H1 (cell line): ENCODE measurements around the gene PAK6. TPM values are rescaled to one million over a fixed set of nuclear protein-coding genes. Genes with fewer than 3 reads are reported as not detected.

ENCODE experiments used
- CTCF ChIA-PET: fragments of 300-600 bp; sonication (Branson Sonifier 250); formaldehyde crosslinking; loops from one replicate; lab custom pipeline; 2021; ENCODE audit not compliant: partially characterized antibody; lab: Charles Lee
- POLR2A ChIA-PET: fragments of 300-600 bp; sonication (Branson Sonifier 250); formaldehyde crosslinking; loops from one replicate; lab custom pipeline; 2021; ENCODE audit warnings: inconsistent platforms; ENCODE audit not compliant: partially characterized antibody; lab: Charles Lee
- DNase-seq, 2 experiments: peaks; one replicate each; pipeline versions ENCODE4 v3.0.0 to v3.0.0-alpha.2; 2010 to 2022; ENCODE audit warnings: low spot score in 2 of 2, low read depth in 1 of 2, mixed read lengths in 1 of 2
- FAIRE-seq: peaks from 2 replicates; lab custom pipeline; 2011; peaks lifted over from hg19 to GRCh38; lab: Jason Lieb, UNC
- H2AFZ ChIP-seq: 2 replicates; pipeline ENCODE4 v1.8.1; 2012; ENCODE audit warnings: low read length, inconsistent platforms
- H2AK5ac ChIP-seq: 2 replicates; pipeline ENCODE4 v1.6.1; 2013; ENCODE audit warnings: low read depth, low read length
- H2BK120ac ChIP-seq: replicated peaks from 2 replicates; pipeline ENCODE3; 2013; ENCODE audit warnings: low read depth, low read length, inconsistent platforms
- H2BK12ac ChIP-seq: 2 replicates; pipeline ENCODE4 v1.6.1; 2013; ENCODE audit warnings: low read depth, low read length
- H2BK15ac ChIP-seq: 2 replicates; pipeline ENCODE4 v1.6.1; 2013; ENCODE audit warnings: low read length
- H2BK20ac ChIP-seq: 2 replicates; pipeline ENCODE4 v1.6.1; 2013; ENCODE audit warnings: low read length
- H2BK5ac ChIP-seq: 2 replicates; pipeline ENCODE4 v1.6.1; 2013; ENCODE audit warnings: low read depth, low read length
- H3K14ac ChIP-seq: 2 replicates; pipeline ENCODE4 v1.6.1; 2013; ENCODE audit warnings: inconsistent platforms; ENCODE audit not compliant: insufficient read length
- H3K18ac ChIP-seq: 2 replicates; pipeline ENCODE4 v1.6.1; 2013; ENCODE audit warnings: low read length; ENCODE audit errors: extremely low read depth
- H3K23ac ChIP-seq: 2 replicates; pipeline ENCODE4 v1.6.1; 2013; ENCODE audit warnings: inconsistent platforms; ENCODE audit not compliant: insufficient read length
- H3K23me2 ChIP-seq: 2 replicates; pipeline ENCODE4 v1.6.1; 2013; ENCODE audit warnings: low read depth, low read length
- H3K27ac ChIP-seq: 2 replicates; pipeline ENCODE4 v1.6.1; 2011; ENCODE audit warnings: low read depth, low read length, inconsistent platforms
- H3K27me3 ChIP-seq, 4 experiments: replicated peaks in 1 of 4; 1 replicate in 1 of 4; 2 replicates in 3 of 4; pipeline versions ENCODE4 v1.6.1 to v1.8.1; 2011 to 2013; ENCODE audit warnings: low read length in 3 of 4, mild to moderate bottlenecking in 3 of 4, inconsistent platforms in 2 of 4, mixed read lengths in 2 of 4, moderate library complexity in 1 of 4; ENCODE audit not compliant: control insufficient read depth in 3 of 4, insufficient read depth in 3 of 4; ENCODE audit errors: extremely low read depth in 1 of 4
- H3K36me3 ChIP-seq, 4 experiments: 2 replicates each; pipeline versions ENCODE4 v1.6.1 to v1.8.1; 2011 to 2013; ENCODE audit warnings: mild to moderate bottlenecking in 4 of 4, low read length in 3 of 4, moderate library complexity in 2 of 4, control low read depth in 1 of 4, inconsistent platforms in 1 of 4; ENCODE audit not compliant: insufficient read depth in 4 of 4, control insufficient read depth in 2 of 4
- H3K4ac ChIP-seq: replicated peaks from 2 replicates; pipeline ENCODE3; 2013; ENCODE audit warnings: low read length, low read depth, mixed read lengths, inconsistent platforms; ENCODE audit not compliant: insufficient read length
- H3K4me1 ChIP-seq, 4 experiments: replicated peaks in 1 of 4; 1 replicate in 1 of 4; 2 replicates in 3 of 4; pipeline versions ENCODE4 v1.6.1 to v1.8.1; 2011 to 2013; ENCODE audit warnings: low read length in 3 of 4, inconsistent platforms in 2 of 4, mixed read lengths in 1 of 4; ENCODE audit not compliant: insufficient read depth in 4 of 4, control insufficient read depth in 3 of 4
- H3K4me2 ChIP-seq, 2 experiments: 2 replicates each; pipeline versions ENCODE4 v1.6.1 to v1.8.1; 2011 to 2013; ENCODE audit warnings: low read depth in 2 of 2, low read length in 2 of 2, control low read depth in 1 of 2, inconsistent platforms in 1 of 2, mild to moderate bottlenecking in 1 of 2; ENCODE audit not compliant: insufficient read depth in 1 of 2
- H3K4me3 ChIP-seq, 4 experiments: fragments of 200-600, 300-600 bp in 1 of 4; sonication (generic), shearing (Covaris generic), sonication (Bioruptor Twin) in 1 of 4; 2 replicates each; pipeline versions ENCODE4 v1.5.1 to v1.8.1; 2011 to 2016; ENCODE audit warnings: low read length in 4 of 4, low read depth in 3 of 4, control low read depth in 2 of 4, inconsistent platforms in 2 of 4, mild to moderate bottlenecking in 2 of 4, mixed read lengths in 1 of 4, moderate library complexity in 1 of 4; ENCODE audit not compliant: insufficient read depth in 2 of 4; ENCODE audit errors: extremely low read depth in 1 of 4
- H3K56ac ChIP-seq: replicated peaks from 2 replicates; pipeline ENCODE3; 2013; ENCODE audit warnings: low read depth, mild to moderate bottlenecking, mixed read lengths, low read length, inconsistent platforms; ENCODE audit not compliant: insufficient read length
- H3K79me1 ChIP-seq: 2 replicates; pipeline ENCODE4 v1.6.1; 2013; ENCODE audit warnings: low read depth, low read length, control low read depth
- H3K79me2 ChIP-seq, 2 experiments: 2 replicates each; pipeline versions ENCODE4 v1.6.1 to v1.8.1; 2012 to 2013; ENCODE audit warnings: low read length in 2 of 2, mild to moderate bottlenecking in 2 of 2, inconsistent platforms in 1 of 2; ENCODE audit not compliant: insufficient read depth in 2 of 2, control insufficient read depth in 1 of 2
- H3K9ac ChIP-seq, 4 experiments: replicated peaks in 1 of 4; 1 replicate in 1 of 4; 2 replicates in 3 of 4; pipeline versions ENCODE4 v1.6.1 to v1.8.1; 2011 to 2013; ENCODE audit warnings: low read depth in 3 of 4, low read length in 3 of 4, control low read depth in 2 of 4, mild to moderate bottlenecking in 2 of 4, moderate library complexity in 2 of 4, inconsistent platforms in 1 of 4; ENCODE audit errors: extremely low read depth in 1 of 4
- H3K9me3 ChIP-seq, 2 experiments: 2 replicates each; pipeline versions ENCODE4 v1.6.1 to v1.8.1; 2012 to 2013; ENCODE audit warnings: mild to moderate bottlenecking in 2 of 2, moderate library complexity in 2 of 2, control low read depth in 1 of 2, inconsistent platforms in 1 of 2, low read depth in 1 of 2, low read length in 1 of 2, mixed read lengths in 1 of 2; ENCODE audit not compliant: insufficient read depth in 2 of 2
- H4K20me1 ChIP-seq, 2 experiments: replicated peaks in 1 of 2; 2 replicates each; pipeline versions ENCODE3 to v1.8.1; 2011 to 2013; ENCODE audit warnings: inconsistent platforms in 2 of 2, low read length in 2 of 2, mild to moderate bottlenecking in 1 of 2; ENCODE audit not compliant: insufficient read depth in 2 of 2, control insufficient read depth in 1 of 2
- H4K5ac ChIP-seq: 2 replicates; pipeline ENCODE4 v1.6.1; 2013; ENCODE audit warnings: low read length, low read depth, mixed read lengths, inconsistent platforms; ENCODE audit not compliant: insufficient read length
- H4K8ac ChIP-seq: 2 replicates; pipeline ENCODE4 v1.8.0; 2013; ENCODE audit warnings: mild to moderate bottlenecking, moderate library complexity, low read length, inconsistent platforms; ENCODE audit not compliant: insufficient read depth; ENCODE audit errors: extremely low read depth
- H4K91ac ChIP-seq: replicated peaks from 2 replicates; pipeline ENCODE3; 2013; ENCODE audit warnings: low read length, mixed read lengths, inconsistent platforms; ENCODE audit not compliant: insufficient read length
- MAFK ChIP-seq: IDR thresholded peaks from 2 replicates; pipeline ENCODE4 v1.6.1; 2012; ENCODE audit warnings: low read depth, mild to moderate bottlenecking, improper control_type of control experiment, low read length
- POLR2AphosphoS5 ChIP-seq: IDR thresholded peaks from 2 replicates; pipeline ENCODE4 v1.6.1; 2011; ENCODE audit warnings: low read depth, low read length
- RXRA ChIP-seq: IDR thresholded peaks from 2 replicates; pipeline ENCODE4 v1.6.1; 2011; ENCODE audit warnings: low read depth, mild to moderate bottlenecking, low read length, moderate library complexity; ENCODE audit not compliant: insufficient read depth
- WGBS, 2 experiments: shearing (Covaris generic) in 1 of 2; methylation state at CpG; one replicate each; pipeline versions ENCODE4 v1.1.6 to v1.1.7; 2013 to 2015; ENCODE audit warnings: low lambda C conversion rate in 2 of 2, mixed read lengths in 2 of 2, inconsistent platforms in 1 of 2, low coverage in 1 of 2, missing lambda C conversion rate in 1 of 2; ENCODE audit not compliant: insufficient replicate concordance in 2 of 2, insufficient coverage in 1 of 2, insufficient read length in 1 of 2; ENCODE audit errors: extremely low coverage in 1 of 2, missing lambda C conversion rate in 1 of 2; 5-methylcytosine and 5-hydroxymethylcytosine counted together
- polyA plus RNA-seq, 7 experiments: library from polyadenylated mRNA; depleted of rRNA in 3 of 7; stranded (reverse) in 5 of 7; unstranded in 2 of 7; fragments of >200 nt in 5 of 7; fragments of 200-250 nt in 2 of 7; gene quantifications; 1 replicate in 5 of 7; 2 replicates in 1 of 7; 4 replicates in 1 of 7; pipeline versions ENCODE4 v1.2.1 to v1.2.3, GENCODE V29; 2011 to 2013; ENCODE audit warnings: missing spikeins in 2 of 7, mixed read lengths in 2 of 7
- total RNA-seq: library from RNA; stranded (reverse); fragmentation: NEBNext Ultra II Directional; extraction: Animal tissue kit (Norgen Biotek cat#: 25700); gene quantifications from 2 replicates; pipeline ENCODE4 v1.2.1, GENCODE V29; 2021

Gene PAK6
- total and polyA plus RNA-seq, 2 of the 8 experiments (the other 6 are each of a cell fraction or from before 2014, with no cell fraction given) = 6.9 to 9.4 TPM

DNA sequence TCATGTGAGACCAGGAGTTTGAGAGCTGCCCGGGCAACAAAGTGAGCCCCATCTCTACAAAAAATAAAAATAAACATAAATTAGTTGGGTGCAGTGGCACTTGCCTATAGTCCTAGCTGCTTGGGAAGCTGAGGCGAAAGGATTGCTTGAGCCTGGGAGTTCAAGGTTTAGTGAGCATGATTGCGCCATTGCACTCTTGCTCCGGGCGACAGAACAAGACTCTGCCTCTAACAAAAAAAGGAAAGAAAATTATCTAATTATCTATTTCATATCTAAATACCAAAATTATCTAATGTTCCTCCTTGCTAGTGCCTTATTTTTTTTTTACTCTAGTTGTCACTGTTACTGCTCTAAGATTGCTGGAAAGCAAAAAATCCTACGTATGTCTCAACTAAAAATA is 16.7 kb upstream of the PAK6 start:
- no peak overlapping the region for H3K4me3 ChIP-seq
- peaks cover 25 to 72% (median 49%) of the 10 kb centered on the region in 4 experiments for H3K36me3 ChIP-seq
- H3K27me3 ChIP-seq = no peaks in the 10 kb centered on the region
- no peak overlapping the region for H2BK15ac ChIP-seq
- H4K5ac ChIP-seq = no peak overlapping the region
- TF ChIP-seq MAFK (no peak), RXRA (no peak), POLR2AphosphoS5 (no peak)
- H2BK12ac ChIP-seq = no peak overlapping the region
- H4K20me1 ChIP-seq = no peaks in the 10 kb centered on the region
- no peak overlapping the region for H3K27ac ChIP-seq
- no peaks in the 10 kb centered on the region for H3K4me1 ChIP-seq
- no peaks in the 10 kb centered on the region for H3K9me3 ChIP-seq
- H2AK5ac ChIP-seq = no peak overlapping the region
- H3K9ac ChIP-seq = no peak overlapping the region
- H3K23ac ChIP-seq = no peak overlapping the region
- no peak overlapping the region for H2BK120ac ChIP-seq
- H2BK5ac ChIP-seq = no peak overlapping the region
- no peaks in the 10 kb centered on the region; the same call in 1 of the 2 replicates for H3K79me1 ChIP-seq
- no peak for DNase-seq
- CTCF ChIA-PET = interaction anchor here (0.6 to 21.6 kb wide), 4 partner anchors 11 to 328 kb away, joined by 3 to 538 read pairs (median 7); no protein-coding TSS in a partner anchor
- H3K23me2 ChIP-seq = no peaks in the 10 kb centered on the region
- FAIRE-seq = no peak
- no peak overlapping the region for H3K56ac ChIP-seq
- no peak overlapping the region for H3K14ac ChIP-seq
- H4K91ac ChIP-seq = no peak overlapping the region
- WGBS, 2 experiments = 96% methylated on average over 6 of the region's 6 CpGs; no CpG with 5 or more reads in 1 of the 2 experiments
- no peak overlapping the region for H4K8ac ChIP-seq
- no peaks in the 10 kb centered on the region for H3K79me2 ChIP-seq
- no peak overlapping the region for H2AFZ ChIP-seq
- POLR2A ChIA-PET = interaction anchor here (0.9 to 1.9 kb wide), 4 partner anchors 9 to 27 kb away, joined by 3 to 8 read pairs (median 4); no protein-coding TSS in a partner anchor
- no peak overlapping the region for H3K18ac ChIP-seq
- H2BK20ac ChIP-seq = no peak overlapping the region
- H3K4ac ChIP-seq = no peak overlapping the region
- no peak overlapping the region for H3K4me2 ChIP-seq
